CD4-positive, alpha-beta T cell (primary cell): ENCODE measurements around the gene THEMIS. TPM values are rescaled to one million over a fixed set of nuclear protein-coding genes. Genes with fewer than 3 reads are reported as not detected.
A peak's percentile ranks its signal among the peaks of the same experiment; 100 is the strongest.

Experiments
- ATAC-seq: fragments of 200-7000 bp; cut with Tn5 transposase; one replicate; pipeline ENCODE4 v1.10.0; 2022; ENCODE audit warnings: mild to moderate bottlenecking; ENCODE audit not compliant: poor library complexity
- CTCF ChIA-PET: fragments of 350-600 bp; sonication (Branson Sonifier 250); formaldehyde crosslinking; loops from one replicate; lab custom pipeline; 2021; ENCODE audit warnings: antibody characterized with exemption, inconsistent platforms; lab: Charles Lee
- POLR2A ChIA-PET: fragments of 350-600 bp; sonication (Branson Sonifier 250); formaldehyde crosslinking; loops from one replicate; lab custom pipeline; 2021; ENCODE audit warnings: antibody characterized with exemption, inconsistent platforms; lab: Charles Lee
- DNase-seq, 14 experiments: peaks; one replicate each; pipeline ENCODE4 v3.0.0-alpha.2; 2013 to 2020; ENCODE audit warnings: mixed read lengths in 2 of 14
- H3K27ac ChIP-seq, 2 donors: one replicate each; pipeline versions ENCODE4 v1.5.1 to v1.7.0; 2013; ENCODE audit warnings: low read length in 2 of 2, low read depth in 1 of 2, mild to moderate bottlenecking in 1 of 2
- H3K27me3 ChIP-seq, 2 experiments: 1 replicate in 1 of 2; 2 replicates in 1 of 2; pipeline versions ENCODE4 v1.6.1 to v1.7.0; 2013; ENCODE audit warnings: low read length in 2 of 2, control low read depth in 1 of 2, mild to moderate bottlenecking in 1 of 2, moderate library complexity in 1 of 2; ENCODE audit not compliant: insufficient read depth in 2 of 2, control insufficient read depth in 1 of 2
- H3K36me3 ChIP-seq: one replicate; pipeline ENCODE4 v1.6.1; 2013; ENCODE audit warnings: low read length, control low read depth; ENCODE audit not compliant: insufficient read depth
- H3K4me1 ChIP-seq: one replicate; pipeline ENCODE4 v1.6.1; 2013; ENCODE audit warnings: low read length, control low read depth; ENCODE audit not compliant: insufficient read depth
- H3K4me3 ChIP-seq: one replicate; pipeline ENCODE4 v1.5.1; 2013; ENCODE audit warnings: mild to moderate bottlenecking, low read length, moderate library complexity
- H3K9me3 ChIP-seq, 2 experiments: 1 replicate in 1 of 2; 2 replicates in 1 of 2; pipeline versions ENCODE4 v1.6.1 to v1.7.0; 2013; ENCODE audit warnings: low read length in 2 of 2, mild to moderate bottlenecking in 2 of 2, control low read depth in 1 of 2, moderate library complexity in 1 of 2; ENCODE audit not compliant: control insufficient read depth in 1 of 2, insufficient read depth in 1 of 2
- H3K27ac Mint-ChIP-seq: one replicate; pipeline ENCODE4 v1.8.0; 2020; ENCODE audit warnings: mixed read lengths
- H3K27me3 Mint-ChIP-seq: one replicate; pipeline ENCODE4 v1.8.0; 2021; ENCODE audit warnings: mixed read lengths
- H3K36me3 Mint-ChIP-seq: one replicate; pipeline ENCODE4 v1.8.0; 2021; ENCODE audit warnings: low read depth, mixed read lengths
- H3K4me1 Mint-ChIP-seq: one replicate; pipeline ENCODE4 v1.8.0; 2021; ENCODE audit warnings: low read depth, mixed read lengths
- H3K4me3 Mint-ChIP-seq: one replicate; pipeline ENCODE4 v1.8.0; 2020; ENCODE audit warnings: mild to moderate bottlenecking, mixed read lengths
- H3K9me3 Mint-ChIP-seq: one replicate; pipeline ENCODE4 v1.8.0; 2020; ENCODE audit warnings: mixed read lengths
- intact Hi-C, 2 experiments: fragments of 100-400 bp; cut with DNase I in 1 of 2; cut with micrococcal nuclease in 1 of 2; formaldehyde crosslinking; loops; one replicate each; pipeline versions ENCODE4 v1.15.1 to v1.9.0; 2023 to 2025; cut with DNase I, micrococcal nuclease
- total RNA-seq, 174 experiments: library from RNA in 2 of 174; stranded (reverse) in 2 of 174; gene quantifications; one replicate each; pipeline ENCODE4 v1.2.3 and lab custom pipeline; 2021 to 2026
- TF ChIP-seq, protein P1 (sequence below): fragments of 200-600 bp; IDR thresholded peaks from one replicate; pipeline ENCODE4 v1.8.0; 2022; ENCODE audit warnings: antibody characterized with exemption, mild to moderate bottlenecking

Gene THEMIS
- total RNA-seq, 2 experiments from 2014 or later, result 25.0 to 25.3 TPM

DNA sequence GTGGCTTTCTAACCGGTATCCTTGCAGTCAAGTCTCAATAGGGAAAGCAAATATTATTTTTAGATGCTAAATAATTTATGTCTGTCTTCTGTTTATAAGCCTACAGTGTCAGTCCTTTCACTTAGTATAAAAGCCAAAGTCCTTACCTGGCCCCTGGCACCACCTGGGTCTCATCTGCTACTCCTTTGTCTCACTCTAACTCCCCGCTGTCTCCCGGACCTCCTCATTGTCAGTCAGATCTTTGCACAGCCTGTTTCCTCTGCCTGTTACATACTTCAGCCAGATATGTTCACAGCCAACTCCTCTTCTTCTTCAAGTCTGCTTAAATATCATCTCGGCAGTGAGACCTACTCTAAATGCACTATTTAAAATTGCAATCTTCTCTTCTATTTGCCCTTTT, 84.2 kb downstream of the THEMIS start:
- no peaks in the 10 kb centered on the region for H3K27me3 Mint-ChIP-seq
- peak overlapping the region; percentile 57 for H3K27ac Mint-ChIP-seq
- Histone ChIP-seq H3K9me3 (no peaks in the 10 kb centered on the region), H3K36me3 (peaks cover 25% of the 10 kb centered on the region), H3K4me3 (no peak overlapping the region), H3K4me1 (peaks cover 28% of the 10 kb centered on the region), H3K27ac (no peak overlapping the region), H3K27me3 (no peaks in the 10 kb centered on the region)
- ATAC-seq (no peak), DNase-seq (no peak)
- no peak overlapping the region for H3K4me3 Mint-ChIP-seq
- POLR2A ChIA-PET, result no interaction called here
- intact Hi-C loops, result no loop called here
- TF ChIP-seq, protein P1, sequence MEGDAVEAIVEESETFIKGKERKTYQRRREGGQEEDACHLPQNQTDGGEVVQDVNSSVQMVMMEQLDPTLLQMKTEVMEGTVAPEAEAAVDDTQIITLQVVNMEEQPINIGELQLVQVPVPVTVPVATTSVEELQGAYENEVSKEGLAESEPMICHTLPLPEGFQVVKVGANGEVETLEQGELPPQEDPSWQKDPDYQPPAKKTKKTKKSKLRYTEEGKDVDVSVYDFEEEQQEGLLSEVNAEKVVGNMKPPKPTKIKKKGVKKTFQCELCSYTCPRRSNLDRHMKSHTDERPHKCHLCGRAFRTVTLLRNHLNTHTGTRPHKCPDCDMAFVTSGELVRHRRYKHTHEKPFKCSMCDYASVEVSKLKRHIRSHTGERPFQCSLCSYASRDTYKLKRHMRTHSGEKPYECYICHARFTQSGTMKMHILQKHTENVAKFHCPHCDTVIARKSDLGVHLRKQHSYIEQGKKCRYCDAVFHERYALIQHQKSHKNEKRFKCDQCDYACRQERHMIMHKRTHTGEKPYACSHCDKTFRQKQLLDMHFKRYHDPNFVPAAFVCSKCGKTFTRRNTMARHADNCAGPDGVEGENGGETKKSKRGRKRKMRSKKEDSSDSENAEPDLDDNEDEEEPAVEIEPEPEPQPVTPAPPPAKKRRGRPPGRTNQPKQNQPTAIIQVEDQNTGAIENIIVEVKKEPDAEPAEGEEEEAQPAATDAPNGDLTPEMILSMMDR, result no peak
- CTCF ChIA-PET, result no interaction called here
- peaks cover 81% of the 10 kb centered on the region for H3K36me3 Mint-ChIP-seq
- H3K9me3 Mint-ChIP-seq, result no peaks in the 10 kb centered on the region
- H3K4me1 Mint-ChIP-seq, result peaks cover 89% of the 10 kb centered on the region

DNA sequence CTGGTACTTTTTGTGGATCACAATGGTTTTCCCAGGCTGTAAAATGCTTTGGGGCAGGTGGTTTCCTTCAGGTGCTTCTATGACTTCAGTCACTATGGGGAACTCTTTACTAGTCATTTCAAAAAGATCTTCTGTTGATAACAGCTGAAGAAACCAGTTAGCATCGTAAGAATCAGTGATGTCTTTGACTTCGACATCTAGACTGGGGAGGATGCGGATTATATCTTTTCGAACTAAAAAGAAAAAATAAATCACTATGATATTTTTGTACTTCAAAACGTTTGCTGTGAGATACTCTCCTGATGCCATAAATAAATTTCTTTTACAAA, 87.2 kb downstream of the THEMIS start:
- no peaks in the 10 kb centered on the region for H3K27me3 Mint-ChIP-seq
- peaks cover 45% of the 10 kb centered on the region for H3K36me3 ChIP-seq
- peak in 3 of 14 experiments; percentile 15 to 31 (median 29) for DNase-seq
- no peak overlapping the region for H3K4me3 ChIP-seq
- peaks cover 87% of the 10 kb centered on the region for H3K36me3 Mint-ChIP-seq
- no peaks in the 10 kb centered on the region for H3K27me3 ChIP-seq
- peak overlapping the region; percentile 83 for H3K27ac Mint-ChIP-seq
- intact Hi-C loops, result no loop called here
- ChIA-PET POLR2A (interaction anchor here (1.5 kb wide), 1 partner anchor 21 kb away, joined by 4 read pairs; no protein-coding TSS in a partner anchor), CTCF (interaction anchor here (1.8 kb wide), 1 partner anchor 10 kb away, joined by 5 read pairs; no protein-coding TSS in a partner anchor)
- H3K4me3 Mint-ChIP-seq, result peak overlapping the region; percentile 35
- ATAC-seq, result peak; percentile 65
- H3K27ac ChIP-seq, result no peak overlapping the region
- H3K4me1 Mint-ChIP-seq, result peaks cover 92% of the 10 kb centered on the region
- TF ChIP-seq, protein P1, result no peak
- no peaks in the 10 kb centered on the region for H3K9me3 ChIP-seq
- H3K4me1 ChIP-seq, result peaks cover 25% of the 10 kb centered on the region
- no peaks in the 10 kb centered on the region for H3K9me3 Mint-ChIP-seq

DNA sequence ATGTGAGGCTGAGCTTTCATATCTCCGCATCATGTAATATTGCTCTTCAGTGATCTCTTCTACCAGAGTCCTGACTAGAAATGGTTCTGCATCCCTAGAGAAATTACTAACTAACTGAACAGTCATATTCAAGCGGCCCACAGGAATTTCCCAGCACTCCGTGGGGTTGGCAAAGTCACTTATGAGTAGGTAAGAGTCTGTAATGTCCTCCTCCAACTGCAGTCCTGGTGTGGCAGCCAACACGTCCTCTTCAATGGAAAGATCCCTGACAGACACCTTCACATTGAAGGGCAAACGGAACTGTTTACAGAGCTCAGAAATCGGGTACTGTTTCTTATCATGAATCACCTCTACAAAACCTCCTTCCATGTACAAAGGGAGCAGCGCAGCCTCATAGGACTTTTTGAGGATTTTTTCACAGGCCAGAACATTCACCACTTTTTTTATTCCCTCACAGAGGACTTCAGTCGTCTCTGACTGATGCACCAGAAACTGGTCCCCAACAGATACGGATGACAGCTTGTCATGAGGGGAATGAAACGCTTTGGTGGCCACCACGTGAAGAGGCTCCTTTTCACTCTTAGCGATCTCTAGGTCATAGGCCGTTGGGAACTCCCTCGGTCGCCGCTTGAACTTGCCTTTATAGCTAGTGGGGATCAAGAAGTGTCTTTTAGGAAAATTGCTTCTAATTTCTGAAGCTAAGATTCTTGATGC, 87.7 kb downstream of the THEMIS start:
- Mint-ChIP-seq H3K9me3 (no peaks in the 10 kb centered on the region), H3K27ac (peak overlapping the region; percentile 83), H3K36me3 (peaks cover 87% of the 10 kb centered on the region), H3K27me3 (no peaks in the 10 kb centered on the region), H3K4me3 (peak overlapping the region; percentile 35), H3K4me1 (peaks cover 92% of the 10 kb centered on the region)
- H3K27ac ChIP-seq, result no peak overlapping the region
- H3K36me3 ChIP-seq, result peaks cover 47% of the 10 kb centered on the region
- peaks cover 24% of the 10 kb centered on the region for H3K4me1 ChIP-seq
- H3K4me3 ChIP-seq, result no peak overlapping the region
- no peaks in the 10 kb centered on the region for H3K9me3 ChIP-seq
- ATAC-seq (peak; percentile 47), DNase-seq (no peak)
- intact Hi-C loops, result no loop called here
- TF ChIP-seq, protein P1, result no peak
- H3K27me3 ChIP-seq, result no peaks in the 10 kb centered on the region
- ChIA-PET CTCF (interaction anchor here (1.8 kb wide), 1 partner anchor 9 kb away, joined by 5 read pairs; no protein-coding TSS in a partner anchor), POLR2A (interaction anchor here (1.0 to 1.5 kb wide), 2 partner anchors 9 to 21 kb away, joined by 4 to 5 read pairs; no protein-coding TSS in a partner anchor)
